Thymus (tissue), 11 donors: ENCODE data around the gene DGKH. TPM values are rescaled to one million over a fixed set of nuclear protein-coding genes. Genes with fewer than 3 reads are reported as not detected.
A peak's percentile ranks its signal among the peaks of the same experiment; 100 is the strongest.

Experiments used
- DNase-seq, 9 donors: peaks; one replicate each; pipeline ENCODE4 v3.0.0-alpha.2; 2013; ENCODE audit warnings: low spot score in 9 of 9, low read depth in 6 of 9, missing footprints in 1 of 9
- H3K27ac ChIP-seq, 2 donors: one replicate each; pipeline ENCODE4 v1.5.1; 2013; ENCODE audit warnings: control low read depth in 1 of 2, low read depth in 1 of 2, low read length in 1 of 2, mild to moderate bottlenecking in 1 of 2, moderate library complexity in 1 of 2
- H3K27me3 ChIP-seq, 2 donors: one replicate each; pipeline ENCODE4 v1.5.1; 2013; ENCODE audit warnings: low read length in 1 of 2; ENCODE audit not compliant: control insufficient read depth in 2 of 2, insufficient read depth in 1 of 2
- H3K36me3 ChIP-seq, 2 donors: one replicate each; pipeline ENCODE4 v1.5.1; 2013; ENCODE audit warnings: low read length in 1 of 2, mild to moderate bottlenecking in 1 of 2, moderate library complexity in 1 of 2; ENCODE audit not compliant: control insufficient read depth in 2 of 2, insufficient read depth in 2 of 2
- H3K4me1 ChIP-seq, 2 donors: one replicate each; pipeline ENCODE4 v1.5.1; 2013; ENCODE audit warnings: low read length in 2 of 2; ENCODE audit not compliant: control insufficient read depth in 2 of 2, insufficient read depth in 2 of 2
- H3K4me3 ChIP-seq, 2 donors: one replicate each; pipeline ENCODE4 v1.5.1; 2013; ENCODE audit warnings: low read length in 2 of 2, control low read depth in 1 of 2, mild to moderate bottlenecking in 1 of 2
- H3K9me3 ChIP-seq, 2 donors: one replicate each; pipeline ENCODE4 v1.5.1; 2013; ENCODE audit warnings: low read length in 1 of 2, mild to moderate bottlenecking in 1 of 2; ENCODE audit not compliant: control insufficient read depth in 2 of 2, insufficient read depth in 1 of 2
- WGBS: extraction: QIAGEN DNeasy Blood & Tissue Kit; methylation state at CpG from one replicate; pipeline ENCODE4 v1.1.7; 2013; 5-methylcytosine and 5-hydroxymethylcytosine counted together
- polyA plus RNA-seq: library from polyadenylated mRNA; stranded (reverse); fragments of 200-250 nt; gene quantifications from one replicate; pipeline ENCODE4 v1.2.3, GENCODE V29; 2013
- total RNA-seq: library from RNA; stranded (reverse); fragments of 120-200 nt; gene quantifications from one replicate; pipeline ENCODE4 v1.2.4, GENCODE V29; 2013
- donor health status: healthy.

The DGKH gene
- total and polyA plus RNA-seq, 2 donors, result 5.3 to 5.9 TPM

- Histone ChIP-seq H3K27ac (no peak overlapping the region), H3K9me3 (no peaks in the 10 kb centered on the region), H3K36me3 (no peaks in the 10 kb centered on the region), H3K27me3 (no peaks in the 10 kb centered on the region), H3K4me1 (peaks cover 0 to 4% of the 10 kb centered on the region in 2 donors), H3K4me3 (no peak overlapping the region)
- 88% methylated on average over 4 of the region's 4 CpGs for WGBS
- DNase-seq, result peak in 1 of 9 donors; percentile 25
Observed at GRCh38 chr13:42259515-42259914, 211.1 kb downstream of the DGKH start.

GRCh38 chr13:42260903-42261654 lies 212.6 kb downstream of the DGKH start:
- no peaks in the 10 kb centered on the region for H3K27me3 ChIP-seq
- no peak for DNase-seq
- WGBS, result over 99% methylated on average over 8 of the region's 8 CpGs
- H3K4me3 ChIP-seq, result no peak overlapping the region
- H3K36me3 ChIP-seq, result no peaks in the 10 kb centered on the region
- peaks cover 0 to 4% of the 10 kb centered on the region in 2 donors for H3K4me1 ChIP-seq
- no peaks in the 10 kb centered on the region for H3K9me3 ChIP-seq
- no peak overlapping the region for H3K27ac ChIP-seq

- peaks cover 0 to 4% of the 10 kb centered on the region in 2 donors for H3K9me3 ChIP-seq
- DNase-seq, result no peak
- peaks cover 2 to 6% of the 10 kb centered on the region in 2 donors for H3K4me1 ChIP-seq
- no peak overlapping the region for H3K27ac ChIP-seq
- WGBS, result 94% methylated on average over 3 of the region's 3 CpGs
- no peaks in the 10 kb centered on the region for H3K27me3 ChIP-seq
- no peak overlapping the region for H3K4me3 ChIP-seq
- H3K36me3 ChIP-seq, result no peaks in the 10 kb centered on the region
Observed at GRCh38 chr13:42266473-42266872, 218.0 kb downstream of the DGKH start.

- H3K27ac ChIP-seq, result no peak overlapping the region
- H3K27me3 ChIP-seq, result no peaks in the 10 kb centered on the region
- no peak overlapping the region for H3K4me3 ChIP-seq
- 96% methylated on average over 6 of the region's 6 CpGs for WGBS
- no peaks in the 10 kb centered on the region for H3K36me3 ChIP-seq
- H3K9me3 ChIP-seq, result peaks cover 0 to 7% of the 10 kb centered on the region in 2 donors
- H3K4me1 ChIP-seq, result peaks cover 10 to 15% of the 10 kb centered on the region in 2 donors
- DNase-seq, result no peak
Observed at GRCh38 chr13:42270160-42270856, 221.9 kb downstream of the DGKH start.

- Histone ChIP-seq H3K4me1 (peaks cover 10 to 15% of the 10 kb centered on the region in 2 donors), H3K9me3 (peaks cover 0 to 7% of the 10 kb centered on the region in 2 donors), H3K36me3 (no peaks in the 10 kb centered on the region), H3K4me3 (peak overlapping the region; percentile 90 to 96), H3K27me3 (no peaks in the 10 kb centered on the region), H3K27ac (no peak overlapping the region)
- DNase-seq, result no peak
- 93% methylated on average over 6 of the region's 6 CpGs for WGBS
Observed at GRCh38 chr13:42270857-42271215, 222.4 kb downstream of the DGKH start.

- H3K9me3 ChIP-seq, result peaks cover 0 to 7% of the 10 kb centered on the region in 2 donors
- DNase-seq, result peak; percentile 76 to 98 (median 92)
- peaks cover 10 to 15% of the 10 kb centered on the region in 2 donors for H3K4me1 ChIP-seq
- no peaks in the 10 kb centered on the region for H3K36me3 ChIP-seq
- no peaks in the 10 kb centered on the region for H3K27me3 ChIP-seq
- H3K4me3 ChIP-seq, result peak overlapping the region; percentile 90 to 96
- peak overlapping the region; percentile 39 to 96 for H3K27ac ChIP-seq
- 5% methylated on average over 57 of the region's 57 CpGs for WGBS
Observed at GRCh38 chr13:42271337-42272114, 223.1 kb downstream of the DGKH start.

- Histone ChIP-seq H3K4me3 (peak within 1 kb of the TSS; percentile 90 to 96), H3K27ac (peak within 1 kb of the TSS; percentile 70 to 96), H3K9me3 (peaks cover 0 to 7% of the 10 kb centered on the region in 2 donors), H3K36me3 (no peaks in the 10 kb centered on the region), H3K4me1 (peaks cover 10 to 15% of the 10 kb centered on the region in 2 donors), H3K27me3 (no peaks in the 10 kb centered on the region)
- under 1% methylated on average over 59 of the region's 59 CpGs for WGBS
- DNase-seq, result peak in 8 of 9 donors; percentile 6 to 74 (median 38)
Observed at GRCh38 chr13:42272115-42272803, 223.8 kb downstream of the DGKH start, which contains the start of gene AKAP11. Gene AKAP11 (plus strand): TSS chr13:42272152. CDS start chr13:42286349, 14,197 bp downstream.

- DNase-seq, result peak in 5 of 9 donors; percentile 9 to 58 (median 30)
- no peaks in the 10 kb centered on the region for H3K27me3 ChIP-seq
- H3K4me3 ChIP-seq, result peak overlapping the region; percentile 90 to 96
- H3K36me3 ChIP-seq, result no peaks in the 10 kb centered on the region
- peak overlapping the region; percentile 70 to 96 for H3K27ac ChIP-seq
- WGBS, result 5% methylated on average over 4 of the region's 4 CpGs
- H3K9me3 ChIP-seq, result peaks cover 0 to 7% of the 10 kb centered on the region in 2 donors
- H3K4me1 ChIP-seq, result peaks cover 11 to 15% of the 10 kb centered on the region in 2 donors
Observed at GRCh38 chr13:42272804-42273175, 224.3 kb downstream of the DGKH start.
